Activated CD8-positive, alpha-beta memory T cell treated with anti-CD3 and anti-CD28 coated beads for 4 hours (primary cell): ENCODE results near the gene TMBIM6.

ENCODE experiments used
- DNase-seq, 2 donors: peaks; one replicate each; pipeline ENCODE4 v3.0.0-alpha.2; 2020; ENCODE audit warnings: low read depth in 2 of 2

TMBIM6 gene

DNA sequence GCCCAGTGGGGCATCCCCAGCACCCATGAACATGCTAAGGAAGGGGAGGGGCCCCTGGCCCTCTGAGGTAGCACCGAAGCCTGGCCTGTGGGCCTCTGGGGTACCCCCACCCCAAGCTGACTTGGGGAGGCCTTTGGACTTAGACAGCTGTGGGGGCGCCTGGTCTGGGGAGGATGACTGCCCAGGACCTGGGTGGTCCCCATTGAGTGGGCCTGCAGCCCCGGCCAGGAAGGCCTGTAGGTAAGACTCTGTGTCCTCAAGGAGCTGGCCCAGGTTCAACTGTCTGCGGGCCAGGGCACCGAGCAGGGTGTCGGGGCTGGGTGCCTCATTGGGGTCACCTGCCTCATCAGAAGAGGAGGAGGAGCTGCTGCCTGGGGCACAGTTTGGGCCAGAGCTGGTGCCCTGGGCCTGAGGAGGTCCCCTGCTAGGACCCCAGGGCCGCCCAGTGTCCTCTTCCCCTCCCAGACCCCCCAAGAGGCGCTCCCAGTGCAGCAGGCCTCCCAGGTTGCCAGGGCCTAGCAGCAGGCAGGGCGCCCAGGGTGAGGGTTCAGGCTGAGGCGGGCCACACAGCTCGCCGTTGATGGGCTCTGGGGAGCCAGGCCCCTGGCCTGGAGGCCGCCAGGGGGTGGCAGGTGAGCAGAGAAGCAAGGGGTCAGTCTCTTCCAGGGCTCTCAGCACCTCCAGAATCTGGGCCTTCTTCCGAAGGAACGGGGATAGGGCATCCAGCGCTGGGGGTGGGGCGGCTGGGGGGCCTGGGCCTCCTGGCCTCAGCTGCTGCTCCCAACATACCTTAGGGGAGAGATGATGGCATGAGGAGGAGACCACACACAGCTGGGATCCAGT, 55.5 kb downstream of the TMBIM6 start:
- no peak for DNase-seq

DNA sequence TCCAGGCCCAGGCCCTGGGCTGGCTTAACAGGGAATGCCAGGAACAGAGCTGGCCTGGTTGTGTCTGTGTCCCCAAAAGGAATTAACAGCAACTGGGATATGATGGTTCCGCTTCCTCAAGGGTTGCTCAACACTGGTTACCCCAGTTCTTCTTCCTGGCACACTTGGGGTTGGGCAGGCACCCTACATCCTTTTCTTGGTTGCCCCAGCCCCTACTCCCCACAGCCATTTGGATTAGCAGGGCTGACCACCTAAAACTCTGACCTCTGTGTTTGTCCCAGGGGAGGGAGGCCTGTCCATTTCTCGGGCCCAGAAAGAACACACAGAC, 56.1 kb downstream of the TMBIM6 start:
- no peak for DNase-seq

DNA sequence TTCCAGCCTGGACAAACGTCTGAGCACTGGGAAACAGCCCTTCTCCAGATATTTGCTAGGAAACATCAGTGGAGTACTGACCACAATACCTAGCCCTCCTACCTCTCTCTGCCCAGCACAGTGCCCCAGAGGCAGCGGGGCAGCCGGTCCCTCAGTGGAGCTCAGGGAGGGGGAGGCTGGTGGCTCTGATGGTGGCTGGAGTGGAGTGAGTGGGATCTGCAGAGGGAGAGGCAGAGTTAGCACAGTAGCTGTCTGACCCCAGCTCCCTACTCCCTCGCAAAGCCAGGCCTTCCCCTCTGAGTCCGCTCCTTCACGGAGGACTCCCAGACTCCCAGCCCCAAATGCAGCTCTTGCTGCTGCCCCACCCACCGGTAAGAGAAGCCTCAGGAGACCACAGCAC, 56.9 kb downstream of the TMBIM6 start:
- DNase-seq, result no peak

DNA sequence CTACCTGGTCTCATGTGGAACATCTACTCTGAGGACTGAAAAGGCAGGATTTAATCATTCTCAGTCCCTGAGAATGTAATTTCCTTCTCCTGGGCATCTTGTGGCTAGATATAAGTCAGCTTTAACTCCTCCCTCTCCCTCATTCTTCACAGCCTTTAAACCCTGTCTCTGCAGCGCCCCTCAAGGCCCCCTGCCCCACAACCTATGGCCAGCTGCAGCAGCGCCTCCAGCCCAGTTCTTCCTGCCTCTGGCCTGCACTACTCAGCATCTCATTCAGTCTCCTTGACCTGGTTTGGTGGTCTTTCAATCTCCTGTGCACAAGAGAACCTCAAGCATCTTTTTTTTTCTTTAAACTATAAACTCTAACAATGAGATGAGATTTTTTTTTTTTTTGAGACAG, 57.6 kb downstream of the TMBIM6 start:
- no peak for DNase-seq

DNA sequence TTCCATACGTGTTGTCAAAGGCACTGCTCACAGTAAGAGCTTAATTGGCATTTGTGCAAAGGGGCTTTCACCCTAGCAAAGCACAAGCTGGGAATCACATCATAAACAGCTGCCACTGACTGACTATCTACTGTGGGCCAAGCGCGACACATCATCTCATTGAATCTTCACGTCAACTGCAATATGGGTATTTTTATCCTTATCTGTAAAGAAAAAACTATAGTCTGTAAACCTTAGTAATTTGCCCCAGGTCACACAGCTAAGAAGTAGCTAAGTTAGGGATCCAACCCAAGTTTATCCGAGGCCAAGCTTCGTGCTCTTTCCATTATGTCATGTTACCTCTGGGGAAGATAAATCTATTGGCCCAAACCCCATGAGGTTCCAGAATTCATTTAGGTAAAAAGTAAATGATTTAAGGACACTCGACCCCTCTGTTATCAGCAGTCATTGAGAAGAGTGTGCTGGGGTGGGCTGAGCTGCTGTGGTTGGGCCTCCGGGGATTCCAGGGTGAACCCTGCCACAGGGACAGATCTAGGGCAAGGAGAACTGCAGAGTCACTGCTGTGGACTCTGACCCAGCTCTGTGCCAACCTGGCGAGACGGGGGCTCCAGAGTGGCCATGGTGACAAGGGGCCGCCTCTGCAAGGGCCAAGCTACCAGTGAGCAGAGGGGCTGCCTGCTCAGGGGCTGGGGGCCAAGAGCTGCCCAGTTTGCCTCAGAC, 59.2 kb downstream of the TMBIM6 start:
- DNase-seq, result no peak

DNA sequence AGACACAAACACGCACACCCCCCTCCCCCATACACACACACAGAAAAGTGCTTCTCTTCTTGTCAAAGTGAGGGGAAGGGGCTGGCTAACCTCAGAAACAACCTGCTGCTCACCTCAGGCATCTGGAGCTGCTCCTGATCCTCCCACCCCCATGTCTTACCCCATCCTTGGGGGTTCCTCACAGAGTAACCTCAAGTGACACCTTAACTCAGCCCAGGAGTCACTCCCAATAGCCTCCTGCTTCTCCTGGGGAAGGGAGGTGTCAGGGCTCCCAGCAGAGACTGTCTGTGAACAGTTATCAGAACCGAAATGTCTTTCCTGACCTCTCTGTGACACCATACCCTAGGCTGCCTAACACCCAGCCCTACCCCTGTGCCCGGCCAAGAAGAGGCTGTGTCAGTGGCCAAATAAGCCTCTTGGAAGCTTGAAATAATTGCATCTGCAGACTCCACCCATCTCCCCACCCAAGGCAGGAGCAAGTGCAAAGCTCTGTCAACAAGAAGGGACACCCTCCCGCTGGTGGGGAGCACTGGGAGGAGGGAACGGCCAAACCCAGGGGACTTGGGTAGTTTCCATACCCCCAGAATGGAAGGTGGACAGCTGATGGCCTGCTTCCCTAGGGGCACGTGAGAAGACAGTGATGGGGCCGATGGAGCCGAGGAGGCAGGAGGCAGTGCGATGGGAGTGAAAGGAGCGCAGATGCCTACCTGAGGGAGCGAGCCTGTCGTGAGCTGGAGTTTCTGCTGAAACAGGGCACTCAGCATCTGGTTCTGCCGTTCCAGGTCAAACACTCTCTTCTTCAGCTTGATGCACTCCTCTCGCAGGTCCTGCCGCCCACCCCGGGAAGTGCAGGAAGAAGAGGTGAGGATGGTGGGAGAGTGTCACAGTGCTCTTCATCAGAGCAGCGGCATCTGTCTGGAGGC, 60.0 kb downstream of the TMBIM6 start:
- no peak for DNase-seq

DNA sequence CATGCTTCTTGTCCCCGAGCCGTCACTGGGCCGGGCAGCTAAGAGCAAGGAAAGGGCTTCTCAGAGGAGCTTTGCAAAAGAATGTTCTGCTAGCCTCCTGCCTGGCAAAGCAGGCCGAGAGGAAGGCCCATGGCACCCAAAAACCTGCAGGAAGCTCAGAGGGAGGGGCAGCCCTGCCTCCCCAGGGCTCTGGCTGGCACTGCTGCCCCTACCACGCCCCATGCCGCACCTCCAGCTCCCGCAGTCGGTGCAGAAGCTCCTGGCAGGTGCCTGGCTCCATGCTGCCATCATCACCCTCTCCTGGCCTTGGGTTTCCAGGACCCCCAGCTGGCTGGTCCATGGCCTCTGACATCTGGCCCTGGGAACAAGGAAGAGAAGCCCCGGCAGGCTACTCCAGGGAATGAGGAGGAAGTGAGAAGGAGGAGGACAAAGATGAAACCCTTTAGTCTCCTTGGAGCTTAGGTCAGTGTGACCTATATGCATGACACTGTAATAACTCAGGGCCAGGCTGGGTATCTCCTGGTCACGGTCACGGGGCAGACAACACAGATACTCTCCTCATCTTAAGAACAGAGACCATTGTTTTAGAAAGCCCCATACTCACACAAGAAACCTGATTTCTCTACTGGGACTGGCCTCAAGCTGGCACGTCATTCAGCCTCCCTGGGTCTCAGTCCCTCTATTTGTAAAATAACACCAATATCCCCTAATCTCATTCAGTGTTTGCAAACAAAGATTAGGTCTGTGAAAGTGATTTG, 62.5 kb downstream of the TMBIM6 start:
- no peak for DNase-seq

DNA sequence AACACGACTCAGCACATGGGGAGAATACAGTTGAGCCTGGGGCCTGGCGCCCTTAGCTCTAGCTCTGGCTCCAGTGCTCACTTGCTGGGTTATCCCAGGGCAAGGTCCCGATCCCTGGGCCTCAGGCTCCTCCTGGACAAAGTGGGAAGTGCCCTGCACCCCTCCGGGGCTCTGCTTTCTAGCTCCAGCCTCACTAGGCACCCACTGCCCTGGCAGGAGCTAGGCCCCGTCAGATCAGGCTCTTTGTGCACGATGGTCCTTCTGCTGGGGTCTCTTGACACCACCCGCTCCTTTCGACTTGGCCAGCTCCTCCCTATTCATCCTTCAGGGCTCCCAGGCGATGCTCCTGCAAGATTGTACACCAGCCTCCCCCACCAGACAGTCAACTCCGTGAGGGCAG, 63.5 kb downstream of the TMBIM6 start:
- DNase-seq, result no peak

DNA sequence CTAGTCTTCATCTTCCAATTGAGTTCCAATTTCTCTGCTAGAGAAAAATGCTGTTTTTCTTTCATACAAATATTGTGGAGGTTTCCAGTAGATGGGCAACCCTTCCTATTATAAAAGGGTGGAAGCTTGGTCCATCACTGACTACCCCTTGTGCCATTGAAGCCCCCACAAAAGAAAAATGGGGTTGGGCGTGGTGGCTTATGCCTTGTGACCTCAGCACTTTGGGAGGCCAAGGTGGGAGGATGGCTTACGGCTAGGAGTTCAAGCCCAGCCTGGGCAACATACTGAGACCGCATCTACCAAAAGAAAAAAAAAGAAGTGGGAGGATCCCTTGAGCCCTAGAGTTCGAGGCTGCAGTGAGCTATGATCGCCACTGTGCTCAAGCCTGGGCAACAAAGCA, 64.1 kb downstream of the TMBIM6 start:
- DNase-seq, result no peak

DNA sequence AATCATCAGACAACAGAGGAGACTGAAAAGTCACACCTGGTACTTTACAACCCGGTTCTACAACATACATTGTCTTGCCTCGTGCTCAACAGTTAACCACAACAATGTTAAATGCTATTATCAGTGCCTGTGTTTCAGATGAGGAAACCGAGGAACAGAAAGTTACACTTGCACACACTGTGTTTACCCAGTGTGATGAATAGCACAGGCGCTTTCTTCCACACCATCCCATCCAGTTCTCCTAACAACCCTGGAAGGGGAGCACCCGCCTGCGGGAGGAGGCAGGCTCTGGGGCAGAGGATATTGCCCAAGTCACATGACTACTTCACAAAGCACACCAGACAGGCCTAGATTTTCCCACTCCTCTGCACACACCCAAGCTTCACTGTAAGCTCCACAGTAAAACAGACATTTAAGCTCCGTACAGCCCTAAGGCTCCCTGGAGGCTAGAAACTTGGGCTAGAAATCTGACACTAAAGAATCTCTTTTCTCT, 65.0 kb downstream of the TMBIM6 start:
- no peak for DNase-seq

DNA sequence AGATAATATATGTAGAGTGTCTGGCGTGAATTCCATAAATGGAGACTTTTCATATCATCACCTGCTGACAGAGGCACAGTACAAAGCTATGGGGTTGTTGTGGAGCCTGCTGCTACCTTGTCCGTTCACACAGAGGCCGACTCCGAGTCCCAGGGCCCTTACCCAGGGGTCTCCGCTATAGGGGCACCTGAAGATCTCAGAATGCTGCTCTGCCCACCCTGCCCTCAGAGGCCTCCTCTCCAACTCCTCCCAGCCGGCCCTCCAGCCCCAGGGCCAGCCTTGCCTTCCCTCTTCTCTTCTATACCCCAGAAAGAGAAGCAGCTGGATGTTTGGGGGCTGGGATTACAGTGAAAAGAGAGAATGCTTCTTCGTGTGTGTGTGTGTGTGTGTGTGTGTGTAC, 65.5 kb downstream of the TMBIM6 start:
- no peak for DNase-seq

DNA sequence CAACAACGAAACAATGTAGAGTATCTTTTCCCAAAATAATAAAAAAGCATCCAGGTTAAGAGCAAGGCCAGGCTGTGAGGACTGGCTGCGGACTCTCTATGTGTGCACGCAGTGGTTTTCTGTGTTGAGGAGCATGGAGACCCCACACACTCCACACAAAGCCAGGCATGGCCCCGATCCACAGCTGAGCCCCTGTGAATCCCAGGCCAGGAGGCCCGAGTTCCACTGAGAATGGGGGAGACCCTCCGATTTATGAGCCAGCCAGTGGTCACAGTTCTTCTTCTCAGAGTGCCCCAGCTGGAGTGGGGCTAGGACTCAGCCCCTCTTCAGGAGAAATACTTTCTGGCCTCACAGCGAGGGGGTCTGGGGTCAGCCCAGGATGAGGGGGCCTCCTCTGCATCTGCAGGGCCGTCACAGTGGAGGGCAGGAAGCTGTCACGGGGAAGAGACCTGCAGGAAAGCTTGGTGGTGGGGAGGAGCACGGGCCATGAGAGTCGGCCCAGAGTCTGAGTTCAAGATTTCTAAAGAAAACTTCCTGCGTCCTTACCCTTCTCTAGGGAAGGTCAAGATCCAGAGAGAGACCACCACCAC, 66.7 kb downstream of the TMBIM6 start:
- DNase-seq, result no peak

DNA sequence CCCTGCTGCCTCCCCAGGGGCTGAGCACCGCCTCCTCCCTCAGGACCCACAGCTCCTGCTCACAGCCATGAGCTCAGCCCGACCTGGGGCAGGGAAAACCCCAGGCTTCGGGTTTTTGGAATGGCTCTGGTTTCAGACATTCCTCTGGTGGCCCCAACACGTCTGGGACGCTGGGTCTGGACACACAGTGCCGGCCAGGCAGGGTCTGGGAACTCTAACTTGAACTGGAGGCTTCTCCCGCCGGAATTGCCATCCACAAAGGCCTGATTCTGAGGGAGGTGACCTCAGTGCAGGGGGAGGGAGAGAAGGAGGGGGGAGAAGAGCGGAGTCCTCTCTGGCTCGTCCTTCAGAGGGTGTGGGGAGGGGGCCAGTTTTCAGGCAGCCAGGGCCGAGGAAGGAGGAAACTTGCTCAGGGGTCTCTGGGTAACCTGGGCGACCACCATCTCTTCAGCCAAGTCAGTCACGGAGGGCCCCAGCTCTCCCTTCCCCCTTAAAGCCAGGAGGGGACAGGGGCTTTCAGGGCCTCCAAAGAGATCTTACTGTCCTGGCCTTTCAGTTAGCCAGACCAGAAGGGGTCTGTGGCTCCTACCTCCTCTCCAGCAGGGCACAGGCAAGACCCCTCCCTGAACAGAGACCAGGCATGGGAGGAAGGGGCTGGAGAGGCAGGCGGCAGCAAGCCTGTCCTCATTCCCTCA, 67.5 kb downstream of the TMBIM6 start:
- DNase-seq, result no peak

DNA sequence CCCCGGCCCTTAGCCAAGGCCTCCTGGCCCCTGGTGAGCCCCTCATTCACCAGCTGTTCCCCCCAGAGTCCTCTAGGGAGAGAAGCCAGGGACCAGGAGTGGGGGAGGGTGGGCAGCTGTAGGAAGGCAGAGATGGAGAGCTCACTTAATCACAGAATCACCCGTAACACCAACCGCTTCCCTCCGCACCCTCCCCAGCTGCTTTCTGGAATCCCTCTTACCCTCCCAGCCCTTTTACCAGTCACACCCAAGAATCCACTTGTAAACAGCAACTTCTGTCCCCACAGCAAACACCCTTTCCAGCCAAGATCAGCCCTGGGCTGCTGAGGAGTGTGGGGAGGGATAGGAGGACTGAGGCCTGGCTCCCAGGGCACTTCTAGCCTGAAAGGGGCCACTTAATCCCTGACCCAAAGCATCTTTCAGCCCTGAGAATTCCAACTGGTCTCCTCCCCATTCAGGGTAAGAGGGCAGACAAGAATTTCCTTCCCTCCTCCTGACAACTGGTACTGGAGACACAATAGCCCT, 68.1 kb downstream of the TMBIM6 start:
- DNase-seq, result no peak

DNA sequence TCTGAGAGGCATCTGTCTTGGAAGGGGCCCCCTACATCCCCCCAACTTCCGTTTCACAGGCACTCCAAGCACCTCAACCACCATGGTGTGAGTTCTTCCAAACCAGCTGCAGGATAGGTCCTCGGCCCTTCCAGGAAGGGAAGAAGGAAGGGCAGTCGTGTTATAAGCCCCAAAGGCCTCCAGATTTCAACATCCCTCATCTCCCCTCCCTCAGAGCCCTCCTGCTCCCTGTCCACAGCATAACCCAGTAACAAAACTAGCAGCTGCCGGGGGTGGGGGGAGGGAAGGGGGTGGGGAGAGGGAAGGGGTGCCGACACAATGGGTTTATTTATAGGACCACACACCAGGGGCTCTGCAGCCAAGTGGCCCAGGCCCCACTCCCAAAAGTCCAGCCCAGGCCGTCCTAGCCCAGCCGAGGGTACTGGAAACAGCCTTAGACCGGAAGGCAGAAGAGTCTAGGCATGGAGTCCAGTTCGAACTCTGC, 68.6 kb downstream of the TMBIM6 start:
- DNase-seq, result no peak

DNA sequence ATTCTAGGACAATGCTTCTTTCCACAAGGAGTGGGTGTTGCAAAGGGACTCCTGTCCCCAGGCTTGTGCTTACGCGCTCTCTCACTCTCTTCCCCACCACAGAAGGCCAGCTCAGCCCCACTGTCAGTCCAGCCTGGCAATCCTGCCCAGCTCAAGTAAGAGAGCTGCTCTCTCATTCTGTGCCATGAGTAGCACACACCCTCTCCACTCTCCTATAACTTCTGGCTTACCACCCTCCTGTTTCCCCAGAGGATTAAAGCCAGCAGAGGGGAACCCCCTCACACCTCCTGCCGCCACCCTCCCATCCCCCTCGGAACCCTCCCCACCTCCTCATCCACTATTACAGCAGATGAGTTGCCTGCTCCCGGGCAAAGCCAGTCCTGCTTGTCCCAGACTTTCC, 69.8 kb downstream of the TMBIM6 start:
- no peak for DNase-seq

DNA sequence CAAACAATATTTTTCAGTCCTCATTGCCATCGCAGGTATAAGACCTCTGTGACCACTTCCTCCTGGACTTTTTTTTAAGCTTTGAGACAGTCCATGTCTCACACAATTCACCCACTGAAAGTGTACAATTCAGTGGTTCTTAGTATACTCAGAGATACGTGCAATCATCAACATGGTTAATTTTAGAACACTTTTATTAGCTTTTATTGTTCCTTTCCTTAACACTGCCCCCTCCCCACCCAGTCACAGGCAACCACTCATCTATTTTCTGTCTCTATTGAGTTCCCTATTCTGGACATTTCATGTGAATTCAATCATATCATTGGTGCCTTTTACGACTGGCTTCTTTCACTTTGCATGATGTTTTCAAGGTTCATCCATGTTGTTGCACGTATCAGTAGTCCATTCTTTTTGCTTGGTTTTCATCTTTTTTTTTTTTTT, 70.6 kb downstream of the TMBIM6 start:
- DNase-seq, result no peak

DNA sequence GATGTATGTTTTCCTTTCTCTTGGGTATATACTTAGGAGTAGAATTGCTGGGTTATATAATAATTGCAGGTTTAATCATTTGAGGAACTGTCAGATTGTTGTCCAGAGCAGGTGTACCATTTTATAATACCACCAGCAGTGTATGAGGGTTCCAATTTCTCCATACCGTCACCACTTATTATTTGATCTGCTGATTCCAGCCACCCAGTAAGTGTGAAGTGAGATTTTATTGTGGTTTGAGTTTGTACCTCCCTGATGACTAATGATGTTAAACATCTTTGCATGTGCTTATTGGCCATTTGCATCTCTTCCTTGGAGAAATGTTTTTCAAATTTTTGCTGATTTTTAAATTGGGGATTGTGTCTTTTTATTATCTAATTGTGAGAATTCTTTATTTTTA, 71.8 kb downstream of the TMBIM6 start:
- DNase-seq, result no peak
